Measurements from ENCODE around the gene TBL2. TPM values are rescaled to one million over a fixed set of nuclear protein-coding genes. Genes with fewer than 3 reads are reported as not detected.

TBL2 gene
- total RNA-seq, result 10 to 100 TPM; 50.4 to 89.9 (median 73.3) TPM

GRCh38 chr7:73578342-73579128, at the start of gene TBL2:
Gene TBL2, minus strand, starts transcription at chr7:73578579. Its CDS starts 30 bp downstream, at chr7:73578549.
- H3K4me1 ChIP-seq, result peaks cover 5 to 21% of the 10 kb centered on the region in 2 donors
- H3K27ac ChIP-seq, result peak within 1 kb of the TSS; percentile 29 to 84 (median 76)
- 1 to 2% methylated on average over 14 to 20 of the region's 75 CpGs for WGBS, 2 donors
- peaks cover 11 to 13% of the 10 kb centered on the region in 2 donors for H3K36me3 ChIP-seq
- H3K4me3 ChIP-seq (replicated peaks in 1 of 3), result peak within 1 kb of the TSS; percentile 56 to 99 (median 93)
- DNase-seq, result peak; percentile 99
- H3K27me3 ChIP-seq, result no peaks in the 10 kb centered on the region
- intact Hi-C loops (cut with DNase I), result no loop called here
- H3K9me3 ChIP-seq, result no peaks in the 10 kb centered on the region
- TF ChIP-seq CTCF (IDR thresholded peaks at IDR 0.05) (peak in 1 of 6 experiments; percentile 2), POLR2A (IDR thresholded peaks at IDR 0.05) (peak in 1 of 2 donors; percentile 94)

- TF ChIP-seq POLR2A (IDR thresholded peaks at IDR 0.05) (no peak), CTCF (IDR thresholded peaks at IDR 0.05) (no peak)
- Histone ChIP-seq H3K36me3 (no peaks in the 10 kb centered on the region), H3K27me3 (no peaks in the 10 kb centered on the region), H3K9me3 (no peaks in the 10 kb centered on the region), H3K27ac (no peak overlapping the region), H3K4me3 (replicated peaks in 1 of 3) (no peak overlapping the region), H3K4me1 (peaks cover 15 to 22% of the 10 kb centered on the region in 2 donors)
- 36 to 52% methylated on average over 3 of the region's 3 CpGs for WGBS, 2 donors
- intact Hi-C loops (cut with DNase I), result no loop called here
- DNase-seq, result no peak
These were observed 48.4 kb upstream of the TBL2 start for GRCh38 chr7:73626814-73627213.

- peaks cover 15 to 22% of the 10 kb centered on the region in 2 donors for H3K4me1 ChIP-seq
- TF ChIP-seq POLR2A (IDR thresholded peaks at IDR 0.05), result no peak
- no peak for TF ChIP-seq CTCF (IDR thresholded peaks at IDR 0.05)
- 91 to 95% methylated on average over 10 to 11 of the region's 11 CpGs for WGBS, 2 donors
These were observed 46.9 kb upstream of the TBL2 start for GRCh38 chr7:73625276-73625675.

GRCh38 chr7:73624669-73625001, 46.3 kb upstream of the TBL2 start:
- Histone ChIP-seq H3K27ac (no peak overlapping the region), H3K4me1 (peaks cover 15 to 22% of the 10 kb centered on the region in 2 donors), H3K27me3 (no peaks in the 10 kb centered on the region), H3K4me3 (replicated peaks in 1 of 3) (peak overlapping the region in 1 of 3 donors; percentile 48), H3K9me3 (no peaks in the 10 kb centered on the region), H3K36me3 (no peaks in the 10 kb centered on the region)
- WGBS, 2 donors, result 38 to 45% methylated on average over 9 of the region's 9 CpGs
- TF ChIP-seq POLR2A (IDR thresholded peaks at IDR 0.05) (no peak), CTCF (IDR thresholded peaks at IDR 0.05) (no peak)
- intact Hi-C loops (cut with DNase I), result no loop called here
- DNase-seq, result no peak

More at GRCh38 chr7:73625276-73625675, 46.9 kb upstream of the TBL2 start:
- no peaks in the 10 kb centered on the region for H3K36me3 ChIP-seq
- no peaks in the 10 kb centered on the region for H3K27me3 ChIP-seq
- no peak overlapping the region for H3K4me3 ChIP-seq (replicated peaks in 1 of 3)
- H3K9me3 ChIP-seq, result no peaks in the 10 kb centered on the region
- DNase-seq, result no peak
- H3K27ac ChIP-seq, result no peak overlapping the region
- intact Hi-C loops (cut with DNase I), result no loop called here
